Right lobe of liver (tissue), 4 donors: ENCODE results near the gene STXBP2.

Source experiments
- CTCF ChIP-seq, 4 donors: fragments of 200-600 bp in 3 of 4; fragments of 450-650 bp in 1 of 4; IDR thresholded peaks; one replicate each; pipeline versions ENCODE4 v1.5.1 to v1.8.0; 2016 to 2022; ENCODE audit warnings: antibody characterized with exemption in 4 of 4, mild to moderate bottlenecking in 2 of 4
- POLR2A ChIP-seq: fragments of 450-650 bp; IDR thresholded peaks from one replicate; pipeline ENCODE4 v1.6.1; 2017; ENCODE audit warnings: antibody characterized with exemption, mild to moderate bottlenecking
- donor health status: DM: no; HTN: no; CAD: no.
- donor health status: DM: no; HTN: no; CAD: no.
- donor health status: DM: no; HTN: yes; CAD: no.

- TF ChIP-seq CTCF (IDR thresholded peaks at IDR 0.05) (no peak), POLR2A (no peak)
These were observed 3.0 kb downstream of the STXBP2 start for GRCh38 chr19:7639863-7640348.
